GM21825 (cell line): Measurements from ENCODE around the gene MAP1LC3B.

ENCODE experiments used
- ATAC-seq: cut with Tn5 transposase; IDR thresholded peaks from one replicate; pipeline ENCODE4 v1.9.1; 2021; ENCODE audit warnings: mild to moderate bottlenecking, moderate library complexity; ENCODE audit not compliant: unreplicated experiment

MAP1LC3B gene

DNA sequence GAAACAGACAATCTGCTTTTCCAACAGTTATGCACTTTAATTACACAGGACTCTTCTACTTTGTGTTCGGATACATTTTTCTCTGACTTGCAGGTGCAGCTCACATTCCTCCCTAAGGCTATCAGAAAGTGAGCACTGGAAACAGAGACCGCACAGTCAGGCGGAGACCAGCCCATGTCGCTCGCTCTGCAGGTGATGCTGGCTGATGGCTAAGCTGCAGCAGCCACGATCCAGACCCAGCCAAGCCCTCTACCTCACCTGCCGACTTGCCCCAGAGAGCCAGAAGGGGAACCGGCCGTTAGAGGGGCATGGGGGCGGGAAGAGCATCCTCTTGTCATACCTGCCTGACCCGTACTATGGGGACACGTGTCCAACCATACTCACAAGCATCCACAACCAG lies 33.8 kb downstream of the MAP1LC3B start:
- no peak for ATAC-seq

DNA sequence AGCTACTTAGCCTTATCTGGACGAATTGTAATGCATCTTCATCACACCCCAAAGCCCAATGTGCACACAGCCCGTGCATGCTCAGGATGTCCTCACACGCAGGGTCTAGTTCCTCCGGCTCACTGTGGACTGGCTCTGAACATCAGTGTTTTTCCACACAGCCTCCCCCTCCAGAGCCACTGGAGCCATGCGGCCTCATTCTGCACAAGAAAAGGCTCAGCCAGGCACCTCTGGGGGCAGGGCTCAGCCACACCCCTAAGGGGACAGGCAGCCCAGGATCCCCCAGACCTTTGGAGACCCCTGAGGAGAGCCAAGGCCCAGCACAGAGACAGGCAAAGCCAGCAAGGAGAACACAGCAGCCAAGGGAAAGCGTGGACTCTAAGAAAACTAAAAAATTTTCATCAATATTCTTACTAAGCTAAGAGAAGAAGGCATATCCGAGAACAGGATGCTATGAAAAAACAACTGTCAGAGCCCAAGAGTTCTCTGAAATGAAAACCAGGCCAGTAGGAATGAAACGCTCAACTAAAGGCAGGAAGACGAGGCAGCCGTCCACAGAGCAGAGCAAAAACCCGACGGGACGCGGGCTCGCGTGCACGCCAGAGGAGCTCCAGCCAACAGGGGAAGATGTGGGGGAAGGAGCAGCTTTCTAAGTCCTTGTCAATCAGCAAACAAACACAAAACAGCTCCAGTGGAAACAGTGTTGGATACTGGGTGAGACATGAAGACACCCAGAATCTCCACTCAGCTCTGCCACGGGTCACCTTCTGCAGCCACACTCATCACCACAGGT lies 34.5 kb downstream of the MAP1LC3B start:
- no peak for ATAC-seq

DNA sequence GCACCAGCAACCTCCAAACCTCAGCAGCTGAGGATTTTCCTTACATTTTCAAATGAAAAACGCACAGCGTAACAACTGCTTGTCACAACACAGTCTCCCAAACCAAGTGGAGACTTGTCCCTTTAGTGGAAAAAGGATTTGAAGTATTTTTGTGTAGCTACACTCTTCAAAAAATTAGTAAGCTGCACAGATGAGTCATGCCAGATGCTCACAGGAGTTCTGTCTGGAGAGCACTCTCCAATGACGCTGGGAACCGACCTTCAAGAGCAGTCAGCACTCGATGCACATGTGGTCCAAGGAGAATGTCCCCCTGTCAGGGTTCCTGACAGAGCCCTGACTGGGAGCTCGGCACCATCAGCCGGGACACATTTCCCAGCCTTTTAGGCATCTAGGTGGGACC lies 39.8 kb downstream of the MAP1LC3B start:
- ATAC-seq = no peak

DNA sequence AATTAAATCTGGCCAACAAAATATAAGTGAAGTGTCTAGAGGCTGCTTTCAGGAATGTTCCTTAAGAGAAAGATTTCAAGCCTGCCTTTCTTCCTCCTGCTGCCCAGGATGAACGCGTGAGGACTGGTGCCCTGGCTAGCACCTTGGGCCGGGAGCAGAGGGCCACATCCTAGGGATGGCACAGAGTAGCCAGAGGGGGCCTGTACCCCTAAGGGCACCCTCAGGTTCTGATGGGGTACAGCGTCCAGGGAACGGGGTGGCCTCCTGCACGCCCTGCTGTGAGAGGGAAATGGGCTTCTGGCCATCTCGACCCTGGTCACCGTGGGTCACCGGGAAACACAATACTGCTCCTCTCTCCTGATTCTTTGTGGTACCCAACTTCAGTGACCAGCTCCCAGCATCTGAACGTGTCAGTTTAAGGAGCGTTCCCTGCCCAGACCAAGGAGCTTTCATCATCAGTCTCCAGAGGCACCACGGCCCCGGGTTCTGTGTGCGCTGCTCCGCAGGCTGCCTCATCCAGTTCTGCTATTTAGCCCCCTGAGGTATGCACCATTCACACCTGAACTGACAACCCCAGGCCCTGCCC lies 40.3 kb downstream of the MAP1LC3B start:
- ATAC-seq = no peak

DNA sequence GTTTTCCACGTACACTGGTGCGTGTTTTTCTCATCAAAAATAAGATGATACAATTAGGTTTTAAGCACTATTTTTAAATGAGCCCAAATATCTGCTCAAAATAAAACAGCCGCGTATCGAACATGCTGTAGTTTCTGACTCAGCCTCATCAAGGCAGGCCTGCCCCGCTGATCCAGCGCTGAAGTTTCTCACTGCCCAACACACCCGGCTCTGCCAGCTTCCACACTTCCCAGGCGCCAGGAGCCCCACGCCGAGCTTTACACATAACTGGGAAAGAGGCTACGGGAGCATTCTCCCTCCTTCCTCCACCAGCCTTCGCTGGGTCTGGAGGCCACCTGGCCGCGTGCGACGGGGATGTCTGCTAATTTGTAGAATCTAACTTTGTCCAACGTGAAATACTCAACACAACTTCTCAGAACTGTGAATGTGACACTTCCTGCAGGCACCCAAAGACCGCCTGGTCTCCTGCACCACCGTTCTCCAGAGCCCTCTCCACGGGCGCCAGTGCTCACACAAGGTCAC lies 42.1 kb downstream of the MAP1LC3B start:
- no peak for ATAC-seq

DNA sequence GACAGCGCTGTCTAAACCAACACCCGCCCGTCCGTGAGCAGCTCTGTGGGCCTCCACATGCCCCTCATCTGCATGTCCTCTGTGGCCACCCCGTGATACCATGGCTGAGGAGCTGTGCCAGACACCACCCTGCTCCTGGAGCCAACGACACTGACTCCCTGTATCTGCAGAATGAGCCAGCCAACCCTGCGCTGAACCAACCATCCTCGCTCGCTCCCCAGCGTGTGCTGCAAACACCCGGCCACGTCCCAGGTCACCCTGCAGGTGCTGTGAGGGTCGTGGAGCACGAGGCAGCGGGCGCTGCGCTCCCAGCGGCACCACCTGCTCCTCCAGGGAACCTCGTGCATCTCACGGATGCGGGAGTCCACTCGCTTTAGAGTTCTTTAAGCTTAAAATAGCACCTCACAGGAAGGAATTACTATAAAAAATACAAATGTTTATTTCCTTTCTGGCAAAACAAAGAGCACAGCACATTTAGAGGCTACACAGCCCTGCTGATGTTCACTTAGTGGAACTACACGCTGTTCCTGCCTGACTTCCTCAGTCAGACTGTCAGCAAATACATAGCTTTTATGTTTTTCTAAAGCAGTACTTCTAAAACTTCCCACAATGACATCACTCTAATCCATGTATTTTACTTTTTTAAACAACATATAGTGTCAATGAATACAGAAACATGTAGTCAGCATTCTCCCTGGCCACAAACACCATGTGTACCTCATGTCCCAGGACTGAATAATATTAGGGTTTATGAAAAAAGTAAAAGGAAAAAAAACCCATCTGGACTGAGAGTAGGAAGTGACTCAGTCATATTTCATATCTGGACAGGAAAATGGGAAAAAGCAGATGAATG lies 43.5 kb downstream of the MAP1LC3B start:
- no peak for ATAC-seq

DNA sequence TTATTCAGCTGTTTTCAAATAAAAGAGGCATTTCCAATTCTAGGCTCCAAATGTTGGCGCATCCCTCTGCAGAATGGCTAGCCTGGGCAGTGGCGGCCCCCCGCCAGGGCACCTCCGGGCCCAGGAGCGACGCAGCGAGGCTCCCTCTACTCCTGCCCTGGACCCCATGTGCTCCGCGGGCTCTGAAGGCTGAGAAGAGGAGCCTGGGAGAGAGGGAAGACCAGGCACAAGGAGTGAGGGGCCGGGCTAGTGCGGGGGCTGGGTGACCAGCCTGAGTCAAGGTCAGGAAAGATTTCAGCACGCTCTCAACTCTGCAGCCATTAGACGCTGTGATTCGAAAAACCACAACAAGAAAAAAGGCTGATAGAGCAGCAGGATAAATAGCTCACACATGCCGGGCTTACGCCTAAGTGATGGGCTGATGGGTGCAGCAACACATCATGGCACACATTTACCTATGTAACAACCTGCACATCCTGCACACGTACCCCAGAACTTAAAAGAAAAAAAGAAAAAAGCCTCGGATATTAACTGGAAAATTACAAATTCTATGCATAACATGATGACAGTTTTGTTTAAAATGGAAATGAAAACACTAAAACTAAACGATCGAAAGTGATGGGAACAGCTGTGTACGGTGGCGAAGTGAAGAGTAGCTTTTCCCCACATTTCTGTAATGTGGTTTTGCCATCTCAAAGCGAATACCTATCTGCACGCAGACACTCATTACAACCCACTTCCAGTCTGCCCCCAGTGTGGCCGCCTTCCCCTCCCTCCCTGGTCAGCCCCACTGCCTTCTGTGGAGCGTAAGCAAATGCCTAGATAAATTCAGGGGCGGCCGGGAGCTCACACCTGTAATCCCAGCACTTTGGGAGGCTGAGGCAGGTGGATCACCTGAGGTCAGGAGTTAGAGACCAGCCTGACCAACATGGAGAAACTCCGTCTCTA lies 44.4 kb downstream of the MAP1LC3B start:
- no peak for ATAC-seq

DNA sequence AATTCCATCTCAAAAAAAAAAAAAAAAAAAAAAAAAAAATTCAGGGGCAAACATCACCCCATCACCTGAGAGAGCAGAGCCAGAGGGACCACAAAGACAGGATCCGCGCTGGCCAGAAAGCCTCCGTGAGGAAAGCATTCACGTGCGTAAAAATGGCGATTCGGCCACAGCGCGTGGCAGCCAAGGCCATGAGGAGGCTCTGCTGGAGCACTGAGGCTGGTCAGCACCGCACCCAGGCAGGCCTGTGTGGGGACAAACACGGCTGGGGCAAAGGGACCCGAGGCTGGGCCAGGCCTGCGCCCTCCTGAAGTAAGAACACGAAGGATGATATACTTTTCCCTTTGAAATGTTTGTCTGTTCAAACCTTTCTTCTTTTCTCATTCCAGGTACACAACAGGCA lies 45.2 kb downstream of the MAP1LC3B start:
- ATAC-seq = no peak

DNA sequence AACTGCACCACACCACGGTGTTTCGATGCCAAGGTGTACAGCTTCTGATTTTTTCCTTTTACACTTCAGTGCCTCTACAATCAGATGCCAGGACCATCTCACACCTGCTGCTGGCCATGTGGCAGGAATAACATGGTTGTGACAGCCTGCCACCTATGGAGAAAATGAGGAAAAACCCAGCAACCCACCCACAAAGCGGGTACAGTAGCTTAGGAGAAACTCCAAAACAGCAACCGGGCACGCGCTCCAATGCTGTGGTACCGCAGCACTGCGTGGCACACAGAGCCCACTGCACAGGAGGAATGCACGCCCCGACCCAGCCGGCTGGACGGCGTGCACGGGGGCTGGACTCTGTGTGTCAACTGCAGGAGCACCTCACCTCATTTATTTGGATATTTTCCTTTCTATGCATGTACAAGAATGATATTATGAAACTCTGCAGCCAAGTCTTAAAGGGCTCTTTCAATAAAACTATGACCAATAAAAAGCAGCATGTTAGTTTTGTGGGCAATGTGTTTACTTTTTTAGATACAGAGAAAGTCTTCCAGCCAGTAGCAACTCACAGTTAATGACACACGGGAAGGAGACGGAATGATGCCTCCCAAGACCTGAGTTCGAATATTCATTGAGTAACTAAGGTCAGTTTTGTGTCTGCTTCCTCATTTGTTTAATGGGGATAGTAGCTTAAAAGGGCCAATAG lies 45.9 kb downstream of the MAP1LC3B start:
- no peak for ATAC-seq

DNA sequence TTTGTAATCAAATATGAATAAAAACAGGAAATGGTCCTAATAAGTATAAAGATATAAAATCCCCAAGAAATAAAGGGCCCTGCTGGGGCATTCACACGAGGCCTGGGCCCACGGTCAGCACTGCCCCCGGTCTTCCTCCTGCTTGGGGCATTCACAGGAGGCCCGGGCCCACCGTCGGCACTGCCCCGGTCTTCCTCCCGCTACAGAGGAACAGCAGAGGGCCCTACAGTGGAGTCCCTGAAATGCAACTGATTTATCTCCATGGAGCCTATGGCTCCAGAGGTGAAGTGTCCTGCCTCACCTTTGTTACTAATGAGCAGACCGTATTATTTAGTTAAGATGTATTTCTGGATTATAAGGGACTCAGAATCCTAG lies 46.5 kb downstream of the MAP1LC3B start:
- no peak for ATAC-seq

DNA sequence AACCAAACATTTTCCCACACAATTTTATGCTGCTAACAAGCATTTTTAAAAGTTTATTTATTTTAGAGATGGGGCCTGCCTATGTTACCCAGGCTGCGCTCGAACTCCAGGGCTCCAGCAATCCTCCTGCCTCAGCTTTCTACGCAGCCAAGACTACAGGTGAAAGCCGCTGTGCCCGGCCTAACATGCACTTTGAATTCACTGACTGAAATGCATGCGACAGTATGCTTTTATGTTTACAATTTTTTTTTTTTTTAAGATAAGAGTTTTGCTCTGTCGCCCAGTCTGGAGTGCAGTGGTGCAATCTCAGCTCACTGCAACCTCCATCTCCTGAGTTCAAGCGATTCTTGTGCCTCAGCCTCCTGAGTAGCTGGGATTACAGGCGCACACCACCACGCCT lies 47.8 kb downstream of the MAP1LC3B start:
- ATAC-seq = no peak

DNA sequence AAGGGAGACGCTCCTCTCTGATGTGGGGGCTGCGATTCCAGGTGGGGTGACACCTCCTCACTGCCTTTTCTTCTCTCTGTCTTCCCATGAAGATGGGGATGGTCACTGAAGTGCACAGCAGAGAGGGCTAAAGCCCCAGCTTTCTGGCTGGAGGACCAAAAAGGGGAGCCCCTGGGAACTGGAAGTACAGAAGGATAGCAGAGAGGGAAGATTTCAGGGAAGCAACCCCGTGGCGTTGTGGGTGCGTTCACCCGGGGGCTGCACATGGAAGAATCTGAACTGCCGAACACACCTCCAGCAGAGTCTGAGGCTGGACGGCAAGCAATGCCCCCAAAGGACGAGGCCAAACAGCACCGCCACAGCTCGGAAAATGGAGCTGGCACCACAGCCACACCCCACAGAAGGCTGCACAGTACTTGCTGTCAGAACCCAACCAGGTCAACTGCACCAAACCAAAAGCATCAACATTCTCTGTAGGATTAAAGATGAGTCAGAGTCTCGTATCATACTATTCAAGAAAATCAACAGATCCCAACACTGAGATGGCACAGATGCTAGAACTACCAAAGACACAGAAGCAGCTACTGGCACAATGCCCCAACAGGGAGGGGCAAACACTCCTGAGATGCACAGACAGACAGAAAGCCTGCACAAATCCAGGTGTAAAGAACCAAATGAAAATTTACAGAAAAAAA lies 49.9 kb downstream of the MAP1LC3B start:
- no peak for ATAC-seq

DNA sequence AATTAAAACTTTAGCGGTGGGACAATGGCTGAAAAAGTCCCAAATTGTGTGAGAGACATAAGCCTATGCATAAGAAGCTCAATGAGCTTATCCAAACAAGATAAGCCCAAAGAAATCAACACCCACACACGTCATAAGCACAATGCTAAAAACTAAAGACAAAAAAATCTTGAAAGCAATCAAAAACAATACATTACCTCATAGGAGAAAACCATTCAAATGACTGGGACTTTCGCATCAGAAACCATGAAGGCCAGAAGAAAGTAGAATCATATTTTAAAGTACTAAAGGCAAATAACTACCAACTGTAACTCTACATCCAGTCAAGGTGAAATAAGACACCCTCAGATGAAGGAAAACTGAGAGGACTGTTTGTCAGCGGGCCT lies 50.4 kb downstream of the MAP1LC3B start:
- no peak for ATAC-seq

DNA sequence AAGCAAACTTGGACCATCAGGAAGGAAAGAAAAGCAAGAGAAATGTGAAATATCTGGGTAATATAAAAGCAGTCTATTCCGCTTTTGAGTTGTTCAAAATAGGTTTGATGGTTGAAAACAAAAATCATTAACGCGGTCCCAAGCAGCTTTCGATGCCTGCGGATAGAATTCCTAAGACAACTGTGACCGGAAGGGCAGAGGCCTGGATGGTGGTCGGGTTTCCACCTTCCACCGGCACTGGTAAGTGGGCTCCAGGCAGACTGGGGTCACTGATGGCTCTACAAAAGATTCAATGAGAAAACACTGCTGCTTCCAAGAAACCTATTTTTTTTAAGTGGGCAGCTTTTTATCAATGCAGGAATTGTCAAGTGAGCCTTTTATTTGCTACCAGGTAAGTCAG lies 50.9 kb downstream of the MAP1LC3B start:
- ATAC-seq = no peak

DNA sequence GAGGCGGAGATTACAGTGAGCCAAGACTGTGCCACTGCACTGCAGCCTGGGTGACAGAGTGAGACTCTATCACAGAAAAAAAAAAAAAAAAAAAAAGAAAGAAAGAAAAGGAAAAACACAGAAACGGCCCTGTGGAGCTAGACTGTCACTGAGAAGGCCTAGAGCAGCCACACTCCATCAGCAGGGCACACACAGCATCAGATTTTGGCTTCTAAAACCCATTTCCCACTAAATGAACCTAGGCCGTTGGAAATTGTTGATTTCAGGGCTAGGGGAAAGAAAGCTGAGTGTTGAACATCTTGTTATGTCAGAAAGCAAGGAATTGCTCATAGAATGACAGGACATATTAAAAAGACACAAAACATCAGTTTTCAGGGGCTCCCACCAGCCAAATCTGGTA lies 51.8 kb downstream of the MAP1LC3B start:
- ATAC-seq = no peak

DNA sequence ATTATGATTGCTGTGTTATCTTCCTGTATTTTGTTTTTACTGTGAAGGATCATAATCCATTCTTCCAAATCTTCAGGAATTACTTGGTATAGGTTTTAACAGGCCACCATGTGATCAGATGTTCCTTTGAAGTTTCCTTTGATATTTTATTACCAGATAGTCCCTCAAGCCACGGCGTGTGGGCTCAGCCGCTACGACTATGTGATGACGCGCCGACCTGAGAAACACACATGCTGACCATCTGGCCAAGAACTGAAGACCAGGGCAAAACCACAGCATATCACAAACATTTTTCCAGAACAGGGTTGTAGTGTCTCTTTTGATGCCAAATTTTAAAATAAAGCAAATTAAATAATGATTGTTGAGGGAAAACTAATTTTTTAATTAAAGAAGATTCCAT lies 53.4 kb downstream of the MAP1LC3B start:
- ATAC-seq = no peak

DNA sequence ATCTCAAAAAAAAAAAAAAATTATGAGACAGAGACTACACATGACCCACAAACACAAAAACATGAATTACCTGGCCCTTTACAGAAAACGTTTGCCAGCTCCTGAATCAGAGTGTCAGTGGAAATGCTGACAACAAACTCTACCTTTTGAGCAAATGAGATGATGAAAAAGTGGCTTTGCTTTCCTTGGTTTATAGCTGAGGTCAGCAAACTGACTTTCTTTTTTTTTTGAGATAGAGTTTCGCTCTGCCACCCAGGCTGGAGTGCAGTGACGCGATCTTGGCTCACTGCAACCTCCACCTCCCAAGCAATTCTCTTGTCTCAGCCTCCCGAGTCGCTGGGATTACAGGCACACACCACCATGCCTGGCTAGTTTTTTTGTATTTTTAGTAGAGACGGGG lies 54.3 kb downstream of the MAP1LC3B start:
- ATAC-seq = no peak

DNA sequence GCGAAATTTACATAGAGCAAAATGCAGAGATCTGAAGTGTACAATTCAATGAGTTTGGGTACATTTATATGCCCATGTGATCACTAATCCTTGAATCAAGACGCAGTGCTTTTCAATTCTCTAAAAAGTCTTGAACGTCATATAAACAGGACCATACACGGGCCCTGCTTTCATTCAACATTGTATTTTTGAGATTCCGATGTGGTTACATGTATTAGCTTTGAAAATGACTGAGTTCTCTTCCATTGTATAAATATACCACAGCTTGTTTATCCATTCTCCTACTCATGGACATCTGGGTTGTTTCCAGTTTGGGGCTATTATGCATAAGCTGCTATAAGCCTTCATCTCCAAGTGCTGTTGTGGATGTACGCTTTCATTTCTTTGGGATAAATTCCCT lies 55.2 kb downstream of the MAP1LC3B start:
- no peak for ATAC-seq

DNA sequence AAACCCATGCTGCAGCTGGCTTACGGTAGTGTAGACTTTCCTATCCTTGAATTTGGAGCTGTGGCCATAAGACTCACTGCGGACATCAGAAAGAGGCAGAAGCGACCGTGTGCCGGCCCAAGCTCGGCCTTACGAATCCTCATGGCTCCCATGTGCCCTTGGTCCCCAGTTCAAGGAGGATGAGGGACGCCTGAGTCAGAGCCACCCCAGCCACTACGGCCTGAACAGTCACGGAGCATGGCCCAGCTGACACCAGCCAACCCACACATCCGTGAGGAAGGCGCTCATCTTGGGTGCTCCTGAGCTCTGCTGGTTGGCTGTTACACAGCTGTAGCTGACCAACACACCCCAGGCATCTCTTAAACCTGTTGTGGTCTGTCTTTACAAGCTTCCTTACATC lies 56.7 kb downstream of the MAP1LC3B start:
- no peak for ATAC-seq
